Stomach (tissue), 4 donors: ENCODE measurements around the gene EEFSEC.

ENCODE experiments used
- EP300 ChIP-seq: sonication (generic); formaldehyde crosslinking; IDR thresholded peaks from one replicate; pipeline ENCODE4 v1.6.1; 2017; ENCODE audit warnings: antibody characterized with exemption
- POLR2A ChIP-seq, 4 donors: fragments of 450-650 bp; IDR thresholded peaks; one replicate each; pipeline ENCODE4 v1.6.1; 2016; ENCODE audit warnings: antibody characterized with exemption in 4 of 4, control low read depth in 2 of 4, mild to moderate bottlenecking in 1 of 4, moderate library complexity in 1 of 4
- POLR2AphosphoS5 ChIP-seq, 3 donors: sonication (generic); formaldehyde crosslinking; IDR thresholded peaks; one replicate each; pipeline ENCODE4 v1.6.1; 2016; ENCODE audit warnings: antibody characterized with exemption in 3 of 3
- TF ChIP-seq, protein P1 (sequence below), 7 experiments: fragments of 450-650 bp in 4 of 7; fragments of 200-600 bp in 3 of 7; sonication (generic) in 3 of 7; IDR thresholded peaks; one replicate each; pipeline ENCODE4 v1.5.1; 2016 to 2019; ENCODE audit warnings: antibody characterized with exemption in 7 of 7, control low read depth in 2 of 7, mild to moderate bottlenecking in 1 of 7

GRCh38 chr3:128179484-128179819, 26.2 kb downstream of the EEFSEC start:
- TF ChIP-seq, protein P1, sequence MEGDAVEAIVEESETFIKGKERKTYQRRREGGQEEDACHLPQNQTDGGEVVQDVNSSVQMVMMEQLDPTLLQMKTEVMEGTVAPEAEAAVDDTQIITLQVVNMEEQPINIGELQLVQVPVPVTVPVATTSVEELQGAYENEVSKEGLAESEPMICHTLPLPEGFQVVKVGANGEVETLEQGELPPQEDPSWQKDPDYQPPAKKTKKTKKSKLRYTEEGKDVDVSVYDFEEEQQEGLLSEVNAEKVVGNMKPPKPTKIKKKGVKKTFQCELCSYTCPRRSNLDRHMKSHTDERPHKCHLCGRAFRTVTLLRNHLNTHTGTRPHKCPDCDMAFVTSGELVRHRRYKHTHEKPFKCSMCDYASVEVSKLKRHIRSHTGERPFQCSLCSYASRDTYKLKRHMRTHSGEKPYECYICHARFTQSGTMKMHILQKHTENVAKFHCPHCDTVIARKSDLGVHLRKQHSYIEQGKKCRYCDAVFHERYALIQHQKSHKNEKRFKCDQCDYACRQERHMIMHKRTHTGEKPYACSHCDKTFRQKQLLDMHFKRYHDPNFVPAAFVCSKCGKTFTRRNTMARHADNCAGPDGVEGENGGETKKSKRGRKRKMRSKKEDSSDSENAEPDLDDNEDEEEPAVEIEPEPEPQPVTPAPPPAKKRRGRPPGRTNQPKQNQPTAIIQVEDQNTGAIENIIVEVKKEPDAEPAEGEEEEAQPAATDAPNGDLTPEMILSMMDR (IDR thresholded peaks at IDR 0.05), result no peak
- TF ChIP-seq POLR2AphosphoS5 (IDR thresholded peaks at IDR 0.05), result no peak
- TF ChIP-seq EP300, result no peak
- no peak for TF ChIP-seq POLR2A (IDR thresholded peaks at IDR 0.05)
